ENCODE data around the gene SPOCK1.

DNA sequence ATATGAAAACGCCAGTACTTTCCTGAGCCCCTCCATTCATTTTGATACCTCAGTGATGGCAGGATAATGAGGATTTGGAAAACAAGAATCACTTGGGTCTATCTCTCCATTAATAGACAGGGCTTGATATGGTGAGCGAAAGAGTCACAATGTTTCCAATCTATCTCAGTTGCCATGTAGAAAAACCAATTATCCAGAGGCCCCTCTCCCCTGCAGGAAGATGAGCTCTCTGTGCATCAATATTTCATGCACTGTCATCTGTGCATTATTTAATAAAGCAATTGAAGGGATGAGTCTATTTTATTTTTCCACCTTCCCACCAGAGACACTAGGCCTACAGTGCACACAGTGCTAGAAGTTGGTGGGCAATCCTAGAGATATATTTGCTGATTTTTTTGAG, 326.9 kb downstream of the SPOCK1 start:
- TF ChIP-seq POLR2A (IDR thresholded peaks at IDR 0.05) (no peak), CTCF (IDR thresholded peaks at IDR 0.05) (no peak)

All from Peyer's patch (tissue), 4 donors.